PC-9 (cell line): ENCODE data around the gene PCK2.

ENCODE experiments used
- EZH2 ChIP-seq: fragments of 200-600 bp; sonication (generic); IDR thresholded peaks from 2 replicates; pipeline ENCODE4 v1.8.0; 2017; ENCODE audit warnings: antibody characterized with exemption, low read depth
- TF ChIP-seq, protein P1 (sequence below): fragments of 200-600 bp; sonication (generic); conservative IDR thresholded peaks from 2 replicates; pipeline ENCODE4 v1.6.1; 2017; ENCODE audit warnings: mixed run types, antibody characterized with exemption, mild to moderate bottlenecking, moderate library complexity

DNA sequence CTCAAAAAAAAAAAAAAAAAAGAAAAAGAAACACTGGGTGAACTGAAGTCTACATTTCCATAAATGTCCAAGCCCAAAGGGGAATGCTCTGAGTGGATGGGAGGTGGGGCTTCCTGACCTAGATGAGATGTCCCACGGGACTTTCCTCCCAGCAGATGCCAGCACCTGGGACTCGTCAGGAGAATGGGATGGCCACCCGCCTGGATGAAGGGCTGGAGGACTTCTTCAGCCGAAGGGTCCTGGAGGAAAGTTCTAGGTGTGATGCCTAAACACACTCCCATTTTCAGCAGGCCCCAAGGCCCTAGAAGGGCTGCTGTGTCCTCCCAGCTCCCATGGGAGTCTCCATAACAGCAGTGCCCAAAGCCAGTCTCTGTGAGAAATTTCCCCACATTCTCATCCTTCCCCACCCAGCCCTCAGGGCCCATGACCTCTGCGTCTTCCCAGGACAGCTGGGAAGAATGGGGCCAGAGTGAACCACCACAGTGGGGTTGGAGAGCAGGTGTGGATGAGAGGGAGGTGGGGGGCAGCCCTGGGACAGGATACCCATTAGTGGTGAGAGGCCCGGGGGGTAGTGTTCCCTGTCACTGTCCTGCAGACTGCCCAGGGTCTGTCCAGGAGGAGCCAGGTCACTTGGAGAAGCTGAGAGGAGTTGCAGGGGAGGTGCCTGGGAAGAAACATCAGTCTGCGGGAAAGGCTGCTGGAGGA is 29.9 kb upstream of the PCK2 start:
- TF ChIP-seq, protein P1, sequence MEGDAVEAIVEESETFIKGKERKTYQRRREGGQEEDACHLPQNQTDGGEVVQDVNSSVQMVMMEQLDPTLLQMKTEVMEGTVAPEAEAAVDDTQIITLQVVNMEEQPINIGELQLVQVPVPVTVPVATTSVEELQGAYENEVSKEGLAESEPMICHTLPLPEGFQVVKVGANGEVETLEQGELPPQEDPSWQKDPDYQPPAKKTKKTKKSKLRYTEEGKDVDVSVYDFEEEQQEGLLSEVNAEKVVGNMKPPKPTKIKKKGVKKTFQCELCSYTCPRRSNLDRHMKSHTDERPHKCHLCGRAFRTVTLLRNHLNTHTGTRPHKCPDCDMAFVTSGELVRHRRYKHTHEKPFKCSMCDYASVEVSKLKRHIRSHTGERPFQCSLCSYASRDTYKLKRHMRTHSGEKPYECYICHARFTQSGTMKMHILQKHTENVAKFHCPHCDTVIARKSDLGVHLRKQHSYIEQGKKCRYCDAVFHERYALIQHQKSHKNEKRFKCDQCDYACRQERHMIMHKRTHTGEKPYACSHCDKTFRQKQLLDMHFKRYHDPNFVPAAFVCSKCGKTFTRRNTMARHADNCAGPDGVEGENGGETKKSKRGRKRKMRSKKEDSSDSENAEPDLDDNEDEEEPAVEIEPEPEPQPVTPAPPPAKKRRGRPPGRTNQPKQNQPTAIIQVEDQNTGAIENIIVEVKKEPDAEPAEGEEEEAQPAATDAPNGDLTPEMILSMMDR: no peak
- no peak for TF ChIP-seq EZH2
